GM21526 (cell line): Measurements from ENCODE around the gene MFAP4.

Source experiments
- ATAC-seq: cut with Tn5 transposase; IDR thresholded peaks from one replicate; pipeline ENCODE4 v1.9.1; 2021; ENCODE audit warnings: moderate library complexity; ENCODE audit not compliant: unreplicated experiment, low FRiP score

MFAP4 gene

DNA sequence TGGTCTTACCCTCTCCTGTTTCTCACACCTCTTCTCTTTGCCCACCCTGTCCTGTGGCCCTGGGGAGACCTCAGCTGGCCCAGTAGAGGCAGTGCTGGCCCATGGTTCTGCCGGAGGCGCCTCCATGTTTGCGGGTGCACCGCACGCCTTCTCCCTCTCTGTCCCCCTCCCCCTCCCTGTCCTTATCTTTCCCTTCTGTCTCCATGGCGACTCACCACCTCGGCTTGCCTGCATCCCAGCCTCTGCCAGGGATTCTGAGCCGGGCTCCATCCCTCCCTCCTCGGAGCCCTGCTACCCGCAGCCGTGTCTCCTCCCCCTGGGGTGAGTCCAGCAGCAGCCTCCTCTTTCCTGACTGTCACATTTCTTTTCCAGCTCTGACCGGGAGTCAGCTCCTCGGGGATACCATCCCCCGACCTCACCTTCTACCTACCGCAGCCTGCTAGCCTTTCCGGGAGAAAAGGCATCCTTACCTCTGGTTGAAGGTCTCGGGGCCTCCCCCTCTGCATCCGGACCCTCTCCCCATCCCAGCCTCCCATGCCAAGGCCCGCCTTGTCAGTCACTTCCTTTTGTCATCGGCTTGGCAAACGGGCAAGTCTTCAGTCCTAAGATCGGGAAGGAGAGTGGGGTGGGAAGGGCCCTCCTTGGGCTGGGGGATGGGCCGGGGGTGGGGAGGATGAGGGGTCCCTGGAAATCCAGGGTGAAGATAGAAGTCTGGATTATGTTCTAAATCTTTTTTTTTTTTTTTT lies 24.1 kb upstream of the MFAP4 start, which contains the start of gene RNF112:
Gene RNF112 (plus strand): TSS at position 358 of the 746 bp plus-strand sequence. CDS start 177 bp downstream, at position 535.
- no peak for ATAC-seq

DNA sequence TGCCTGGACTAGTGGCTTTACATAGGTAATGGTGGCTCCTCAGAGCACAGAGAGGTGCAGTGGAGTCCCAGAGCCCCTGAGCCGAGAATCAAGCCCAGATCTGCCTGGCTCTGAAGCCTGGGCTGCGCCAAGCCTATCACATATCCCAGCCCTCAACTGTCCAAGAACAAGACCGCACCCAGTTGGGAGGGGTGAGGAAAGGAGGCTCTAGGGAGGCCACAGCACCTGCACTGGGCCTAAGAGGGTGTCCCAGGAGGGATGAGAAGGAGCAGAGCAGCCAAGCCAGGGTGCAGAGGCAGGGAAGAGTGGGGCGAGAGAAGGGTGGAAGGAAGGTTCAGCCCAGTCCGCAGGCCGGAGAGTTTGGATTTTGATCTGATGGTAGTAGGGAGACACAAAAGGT lies 23.1 kb upstream of the MFAP4 start:
- ATAC-seq = no peak

DNA sequence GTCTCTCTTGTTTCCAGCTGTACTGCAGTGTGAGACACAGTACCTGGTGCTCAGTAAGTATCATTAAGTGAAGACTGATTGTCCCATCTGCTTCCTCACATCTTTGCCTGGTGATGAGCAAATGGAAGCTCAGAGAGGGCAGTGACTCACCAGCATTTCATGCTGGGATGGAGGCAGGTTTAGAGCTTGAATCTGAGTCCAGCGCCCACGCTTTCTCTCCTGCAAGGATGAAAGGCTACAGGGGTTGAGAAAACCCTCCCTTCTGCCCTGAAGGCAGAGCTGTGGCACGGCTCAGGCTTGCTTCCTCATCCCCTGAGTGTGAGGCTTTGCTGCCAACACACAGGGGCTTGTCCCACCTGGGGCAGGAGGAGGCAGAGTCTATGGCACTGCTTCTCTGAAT lies 22.5 kb upstream of the MFAP4 start:
- ATAC-seq = no peak

DNA sequence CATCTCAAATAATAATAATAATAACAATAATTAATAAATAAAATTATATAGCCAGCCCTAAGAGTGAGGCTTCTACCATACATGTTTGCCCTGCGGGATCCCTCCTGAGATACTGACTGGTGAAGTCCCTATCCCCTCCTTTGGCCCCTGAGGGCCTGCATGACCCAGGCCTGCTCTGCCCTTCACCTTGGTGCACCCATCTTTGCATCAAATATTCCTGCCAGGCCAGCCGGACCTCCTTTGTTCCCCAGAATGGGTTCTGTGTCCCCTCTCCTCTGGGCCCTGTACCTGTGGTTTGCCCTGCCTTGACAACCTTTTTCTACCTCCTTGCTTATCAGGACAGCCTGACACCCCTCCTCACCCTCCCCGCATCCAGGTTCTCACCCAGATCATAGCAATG lies 22.1 kb upstream of the MFAP4 start:
- ATAC-seq = no peak

DNA sequence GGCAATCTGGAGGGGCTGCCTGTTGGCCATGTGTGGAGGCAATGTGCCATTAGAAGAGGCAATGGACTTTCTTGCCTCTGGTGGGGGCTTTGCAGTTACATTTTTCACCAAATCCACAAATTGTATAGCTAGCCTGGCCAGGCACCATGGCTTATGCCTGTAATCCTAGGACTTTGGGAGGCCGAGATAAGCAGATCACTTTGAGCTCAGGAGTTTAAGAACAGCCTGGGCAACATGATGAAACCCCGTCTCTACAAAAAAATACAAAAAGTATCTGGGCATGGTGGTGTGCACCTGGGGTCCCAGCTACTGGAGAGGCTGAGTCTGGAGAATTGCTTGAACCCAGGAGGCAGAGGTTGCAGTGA lies 21.3 kb upstream of the MFAP4 start:
- ATAC-seq = no peak

DNA sequence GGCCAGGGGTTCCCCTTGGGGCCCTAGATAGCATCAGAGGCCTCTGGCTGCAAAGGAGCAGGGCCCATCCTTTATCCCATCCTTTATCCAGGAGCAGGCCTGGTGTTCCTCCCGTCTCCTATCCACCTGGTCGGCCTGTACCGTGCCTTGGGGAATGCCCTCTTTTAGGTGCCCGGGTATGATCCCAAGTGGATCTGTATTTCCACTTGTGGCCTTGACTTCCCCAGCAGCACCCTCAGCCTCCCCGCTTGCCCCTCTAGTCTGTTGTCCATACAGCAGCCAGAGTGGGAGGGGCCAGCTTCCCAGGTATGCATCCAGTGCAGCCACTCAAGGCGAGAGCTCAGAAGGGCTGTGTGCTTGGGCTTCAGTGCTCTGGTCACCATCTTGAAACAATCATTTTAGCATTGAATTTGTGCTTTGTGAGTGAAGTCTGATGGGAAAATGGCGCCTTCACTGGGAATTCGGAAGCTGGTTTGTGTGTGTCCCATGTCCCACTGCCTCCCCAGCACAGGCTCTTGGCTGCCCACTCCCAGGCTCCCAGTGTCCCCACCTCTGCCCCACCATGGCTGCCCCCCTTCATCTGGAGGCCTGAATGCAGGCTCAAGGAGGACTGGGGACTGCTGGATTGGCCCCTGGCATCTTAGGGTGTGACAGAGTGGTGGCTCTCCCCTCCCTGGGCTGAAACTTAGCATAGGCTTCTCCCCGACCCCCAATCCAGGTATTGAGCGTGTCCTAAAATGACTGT lies 20.8 kb upstream of the MFAP4 start:
- no peak for ATAC-seq

DNA sequence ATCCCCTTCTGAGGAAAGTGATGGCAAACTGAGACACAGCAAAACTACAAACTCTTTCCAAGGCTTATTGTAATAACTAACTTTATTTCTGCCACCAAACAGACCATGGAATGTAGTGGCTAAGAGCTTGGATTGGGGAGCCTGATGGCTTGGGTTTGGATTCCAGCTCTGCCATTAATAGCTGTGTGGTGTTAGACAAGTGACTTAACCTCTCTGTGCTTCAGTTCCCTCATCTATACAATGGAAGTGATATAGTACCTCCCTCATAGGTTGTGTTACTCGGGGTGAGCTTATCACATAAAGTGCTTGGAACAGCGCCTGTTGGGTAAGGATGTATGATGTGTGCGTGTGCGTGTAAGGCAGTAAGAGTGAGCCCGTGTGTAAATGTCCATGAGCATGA lies 18.1 kb upstream of the MFAP4 start:
- ATAC-seq = no peak

DNA sequence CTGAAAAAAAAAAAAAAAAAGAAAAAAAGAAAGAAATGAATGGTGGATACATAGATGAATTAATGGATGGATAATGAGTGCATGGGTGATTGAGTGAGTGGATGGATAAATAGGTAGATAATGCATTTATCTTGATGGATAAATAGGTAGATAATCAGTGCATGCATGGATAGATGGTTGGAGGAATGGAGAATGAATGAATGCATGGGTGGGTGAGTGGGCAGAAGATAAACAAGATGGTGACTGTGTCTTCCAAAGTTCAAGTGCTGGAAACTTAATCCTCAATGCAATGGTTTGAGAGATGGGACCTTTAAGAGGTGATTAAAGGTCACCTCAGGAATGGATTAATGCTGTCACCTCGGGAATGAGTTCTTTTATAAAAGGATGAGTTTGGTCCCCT lies 17.3 kb upstream of the MFAP4 start:
- no peak for ATAC-seq

DNA sequence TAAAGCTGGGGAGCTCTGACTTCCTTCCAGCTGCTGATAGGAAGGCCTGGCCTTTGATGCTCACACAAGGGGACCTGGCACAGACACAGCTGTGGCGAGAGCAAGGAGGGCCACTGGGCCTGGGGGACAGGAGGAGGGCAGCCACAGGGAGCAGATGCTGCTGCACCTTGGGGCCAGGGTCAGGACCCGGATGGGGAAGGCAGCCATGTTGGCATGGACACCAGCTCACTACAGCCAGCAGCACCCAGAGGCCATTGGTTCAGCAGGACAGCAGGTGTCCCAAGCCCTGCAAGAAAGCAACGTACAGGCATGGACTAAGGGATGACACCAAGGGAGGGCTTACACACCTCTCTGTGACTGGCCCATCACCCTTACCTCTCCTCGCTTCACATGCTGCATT lies 16.0 kb upstream of the MFAP4 start:
- ATAC-seq = no peak

DNA sequence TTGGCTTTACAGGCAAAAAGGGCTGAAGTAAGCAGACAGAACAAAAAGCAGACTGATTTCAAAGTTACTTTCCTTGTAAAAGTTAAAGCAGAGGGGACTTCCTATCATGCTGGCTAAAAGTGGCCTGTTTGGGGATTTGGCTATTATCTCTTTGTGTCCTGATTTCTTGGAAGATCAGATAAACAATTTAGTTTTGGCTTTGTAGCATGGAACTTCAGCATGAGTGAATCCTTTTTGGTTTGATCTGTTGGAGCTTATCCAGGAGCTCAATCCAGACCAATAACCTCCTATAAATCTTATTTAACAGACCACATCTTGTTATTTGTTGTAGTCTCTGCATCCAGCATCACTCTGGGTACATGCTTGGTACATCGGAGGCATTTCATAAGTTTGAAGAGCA lies 15.2 kb upstream of the MFAP4 start:
- no peak for ATAC-seq

DNA sequence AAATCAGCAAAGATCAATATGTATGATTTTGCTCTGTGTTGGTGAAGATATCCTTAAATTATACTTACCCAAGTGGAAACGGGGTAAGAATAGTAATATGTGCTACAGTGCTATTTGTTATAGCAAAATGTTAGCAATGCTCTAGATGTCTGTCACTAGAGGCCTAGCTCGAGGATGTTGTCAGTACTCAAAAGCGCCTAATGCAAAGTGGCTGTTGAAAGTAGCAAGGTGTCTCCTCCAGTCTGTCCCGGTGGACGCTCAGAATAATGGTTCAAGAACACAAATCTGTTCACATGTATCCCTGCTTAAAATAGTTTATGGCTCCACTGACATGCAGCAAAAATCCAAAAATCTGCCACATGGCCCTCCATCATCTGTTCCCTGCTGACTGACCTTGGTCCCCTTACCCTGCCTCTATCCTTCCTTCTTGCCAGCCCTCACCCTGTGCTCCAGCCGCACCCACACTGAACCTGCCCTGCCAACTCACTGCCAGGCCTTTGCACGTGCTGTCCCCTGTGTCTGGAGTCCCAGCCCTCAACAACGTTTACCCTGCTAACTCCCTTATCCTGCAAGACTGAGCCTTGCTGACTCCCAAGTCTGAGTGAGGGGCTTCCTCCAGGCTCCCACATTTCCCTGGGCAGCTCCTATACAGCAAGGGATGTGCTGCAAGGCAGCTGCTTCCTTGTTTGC lies 14.5 kb upstream of the MFAP4 start:
- ATAC-seq = no peak

DNA sequence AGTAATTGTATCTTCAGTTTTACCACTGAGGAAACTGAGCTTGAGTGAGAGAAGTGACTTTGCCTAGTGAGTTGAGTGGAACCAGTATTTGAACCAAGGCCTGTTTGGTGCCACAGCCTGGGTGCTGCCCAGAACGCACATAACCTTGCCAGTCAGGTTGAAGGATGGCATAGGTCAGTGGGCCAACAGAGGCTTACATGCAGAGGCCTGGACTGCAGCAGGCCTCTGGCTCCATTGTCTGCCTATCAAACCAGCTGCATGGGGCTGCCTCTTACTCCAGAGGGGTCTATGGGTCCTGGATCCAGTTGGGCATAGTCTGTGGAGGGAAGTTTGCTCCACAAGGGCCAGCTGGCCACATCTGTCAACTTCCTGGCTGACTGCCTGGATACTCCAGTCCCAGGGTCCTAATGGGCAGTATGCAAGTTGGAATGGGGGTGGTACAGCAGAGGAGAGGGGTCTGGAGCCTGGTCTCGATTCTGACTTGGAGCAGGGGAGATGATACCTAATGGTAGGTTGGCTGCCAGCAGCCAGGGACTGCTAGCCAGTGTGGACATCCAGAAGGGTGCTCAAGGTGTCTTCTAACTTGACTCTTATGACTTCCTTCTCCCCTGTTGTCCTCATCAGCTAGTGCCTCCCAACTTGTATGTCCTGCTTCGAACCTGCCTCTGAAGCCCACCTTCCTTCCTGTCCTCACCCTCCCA lies 12.9 kb upstream of the MFAP4 start:
- ATAC-seq = no peak

DNA sequence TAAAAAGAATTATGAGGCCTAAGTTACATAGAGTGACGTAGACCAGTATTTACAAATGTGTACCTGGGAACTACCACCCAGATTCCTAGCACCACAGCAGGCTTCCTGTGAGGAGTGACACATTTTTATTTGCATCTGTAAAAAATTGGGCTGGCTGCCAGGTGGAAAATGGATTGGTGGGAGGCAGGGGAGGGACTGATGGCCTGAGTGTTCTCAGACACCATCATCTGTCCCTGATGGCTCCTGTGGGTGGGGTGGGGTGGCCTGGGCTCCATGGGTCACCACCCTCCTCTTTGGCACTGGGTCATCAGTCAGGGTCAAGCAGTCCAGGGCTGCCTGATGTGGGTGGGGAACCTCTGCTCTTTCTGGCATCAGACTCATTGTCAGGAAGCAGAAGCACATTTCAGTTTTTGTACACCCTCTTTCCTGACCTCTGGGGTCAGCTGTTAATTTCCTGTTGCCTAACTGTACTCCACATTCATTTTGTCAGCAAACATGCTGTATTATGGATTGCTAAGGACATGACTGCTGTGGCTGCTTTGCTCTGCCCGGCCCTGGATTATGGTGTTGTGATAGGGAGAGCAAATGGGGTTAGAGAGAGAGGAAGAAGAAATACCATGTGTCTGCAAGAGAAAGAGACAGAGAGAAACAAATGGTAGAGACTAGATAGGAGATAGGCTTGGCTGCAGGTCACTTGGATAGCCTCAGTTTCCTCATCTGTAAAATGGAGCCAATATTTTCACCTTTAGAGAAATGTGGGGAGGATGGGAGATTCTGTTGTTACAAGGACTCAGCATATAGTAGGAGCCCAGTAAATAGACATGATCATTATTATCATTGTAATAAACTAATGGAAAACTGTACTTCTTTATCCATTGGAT lies 11.6 kb upstream of the MFAP4 start:
- no peak for ATAC-seq

DNA sequence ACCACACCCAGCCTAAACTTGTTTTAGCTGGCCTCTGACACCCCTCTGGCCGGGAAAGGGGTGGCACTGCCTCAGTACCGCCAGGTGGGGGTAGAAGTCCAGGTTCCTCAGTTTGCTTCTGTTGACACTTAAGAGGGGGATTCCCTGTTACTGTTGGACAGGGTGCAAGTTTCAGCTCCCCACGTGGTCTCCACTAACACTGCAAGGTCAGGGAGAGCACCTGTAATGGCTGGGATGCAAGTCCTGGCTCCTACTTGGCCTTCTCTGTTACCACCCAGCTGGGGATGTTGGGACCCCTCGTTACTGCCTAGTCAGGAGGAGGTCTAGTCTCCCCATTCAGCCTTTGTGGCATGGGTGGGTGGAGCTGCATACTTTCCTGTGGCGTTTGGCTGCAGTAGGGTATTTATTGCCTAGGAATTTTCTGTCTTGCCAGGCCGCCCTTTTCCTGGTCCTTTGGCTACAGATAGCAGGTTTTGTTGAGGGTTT lies 10.6 kb upstream of the MFAP4 start:
- ATAC-seq = no peak

DNA sequence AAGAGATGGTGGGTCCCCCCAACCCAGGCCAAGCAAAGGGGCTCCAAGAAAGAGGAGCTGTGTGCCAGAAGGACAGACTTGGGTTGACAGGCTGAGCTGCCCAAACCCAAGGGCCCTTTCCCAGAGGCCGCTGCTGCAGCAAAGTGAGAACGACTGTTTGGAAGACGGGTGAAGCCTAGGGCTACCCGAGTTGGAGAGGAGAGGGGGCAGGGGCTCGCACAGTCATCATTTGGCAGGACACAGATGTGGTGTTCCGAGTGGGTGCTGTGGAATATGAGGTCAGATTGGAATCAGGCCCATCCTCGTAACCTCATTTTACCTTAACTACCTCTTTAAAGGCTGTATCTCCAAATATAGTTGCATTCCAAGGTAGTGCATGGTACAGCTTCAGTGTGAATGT lies 5.3 kb upstream of the MFAP4 start:
- ATAC-seq = no peak

DNA sequence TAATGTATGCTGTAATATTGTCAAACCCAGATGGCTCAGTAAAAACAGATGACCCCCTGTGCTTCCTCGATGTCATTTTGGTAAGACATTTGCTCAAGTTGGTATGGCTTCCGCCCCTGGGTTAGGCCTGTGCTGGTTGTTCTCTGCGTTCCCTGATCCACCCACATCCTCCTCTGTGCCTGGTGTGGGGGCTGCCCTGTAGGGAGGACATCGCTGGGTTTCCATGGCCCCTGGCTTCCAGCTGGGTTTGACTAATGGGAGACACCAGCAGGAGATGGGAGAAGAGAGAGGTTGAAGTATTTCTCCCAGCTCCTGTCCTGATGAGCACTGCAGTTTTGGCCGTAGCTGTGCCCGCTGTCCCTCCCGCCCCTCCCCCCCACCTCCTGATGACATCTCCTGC lies 4.4 kb upstream of the MFAP4 start:
- ATAC-seq = no peak

DNA sequence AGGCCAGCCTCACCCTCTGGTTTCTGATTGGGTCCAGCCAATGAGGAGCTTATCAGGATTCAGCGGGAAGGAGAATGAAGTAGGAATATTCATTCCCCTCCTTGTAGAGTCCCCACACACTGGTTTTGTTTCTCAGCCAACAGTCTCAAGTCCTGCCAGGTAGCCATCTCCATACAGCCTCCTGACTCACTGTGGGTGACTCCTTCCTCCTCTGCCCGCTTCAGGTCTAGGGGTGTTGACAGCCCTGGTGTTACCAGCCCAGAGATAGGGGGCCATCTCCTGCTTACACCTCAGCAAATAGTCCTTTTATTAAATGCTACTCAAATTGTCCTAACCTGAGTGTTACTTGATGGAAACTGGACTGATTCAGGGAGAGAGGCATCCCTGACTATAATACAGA lies 4.0 kb upstream of the MFAP4 start:
- ATAC-seq = no peak

DNA sequence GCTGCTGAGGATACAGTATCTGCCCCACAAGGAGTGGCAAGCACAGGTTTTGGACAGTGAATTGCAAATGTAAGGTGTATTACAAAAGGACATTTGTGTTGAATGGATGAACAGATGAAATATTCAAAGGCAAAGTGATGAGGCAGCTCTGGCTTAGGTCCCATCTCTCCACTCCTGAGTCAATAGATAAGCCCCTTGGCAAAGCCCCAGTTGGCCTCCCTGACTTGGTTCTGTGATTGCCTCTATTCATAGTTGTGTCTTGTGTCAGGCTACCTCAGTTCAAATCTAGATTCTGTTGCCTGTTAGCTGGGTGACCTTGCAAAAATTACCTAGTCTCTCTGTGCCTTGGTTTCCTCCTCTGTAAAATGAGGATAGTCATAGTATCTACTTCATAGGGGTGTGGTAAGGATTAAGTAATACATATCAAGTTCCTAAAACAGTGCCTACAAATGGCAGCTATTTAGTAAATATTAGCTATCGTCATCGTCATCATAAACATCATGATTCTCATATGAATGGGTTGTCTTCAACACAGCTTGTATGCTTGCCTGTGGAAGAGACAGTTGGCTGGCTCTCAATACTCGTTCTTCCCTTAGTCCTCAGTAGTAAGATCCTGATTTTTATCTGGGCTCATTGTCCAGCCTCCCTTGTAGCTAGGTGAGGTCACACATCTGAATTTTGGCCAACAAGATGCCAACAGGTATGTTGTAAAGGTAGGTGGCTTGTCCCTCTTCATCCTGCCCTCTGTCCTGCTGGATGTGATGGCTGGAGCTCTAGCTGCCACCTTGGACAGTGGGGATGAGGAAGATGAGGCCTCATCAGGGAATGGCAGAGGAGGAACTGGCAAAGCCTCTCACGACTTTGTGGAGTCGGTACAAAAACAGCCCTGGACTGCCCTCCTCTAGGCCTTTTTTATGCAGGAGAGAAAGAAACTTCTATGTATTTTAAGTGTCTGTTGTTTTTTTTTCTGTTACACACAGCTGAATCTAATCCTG lies 2.1 kb upstream of the MFAP4 start:
- no peak for ATAC-seq
